Body of pancreas (tissue), 4 donors: Measurements from ENCODE around the gene PLCH1. TPM values are rescaled to one million over a fixed set of nuclear protein-coding genes. Genes with fewer than 3 reads are reported as not detected.

Experiments used
- ATAC-seq: fragments of 150-250 bp; one replicate; pipeline ENCODE4 v1.9.1; 2016
- DNase-seq, 4 donors: peaks; one replicate each; pipeline ENCODE4 v3.0.0-alpha.2; 2019
- H3K27ac ChIP-seq, 4 donors: fragments of 200-600 bp; sonication (generic); 1 replicate in 3 of 4; 2 replicates in 1 of 4; pipeline versions ENCODE4 v1.5.1 to v1.6.1; 2016 to 2019; ENCODE audit warnings: mild to moderate bottlenecking in 1 of 4, mixed read lengths in 1 of 4, moderate library complexity in 1 of 4
- H3K27me3 ChIP-seq, 2 donors: fragments of 200-600 bp; sonication (generic); one replicate each; pipeline ENCODE4 v1.6.0; 2016; ENCODE audit warnings: mild to moderate bottlenecking in 1 of 2
- H3K36me3 ChIP-seq, 2 donors: fragments of 200-600 bp; sonication (generic); replicated peaks in 1 of 2; 2 replicates each; pipeline ENCODE4 v1.5.1; 2016; ENCODE audit warnings: low read depth in 2 of 2; ENCODE audit not compliant: insufficient read depth in 1 of 2
- H3K4me1 ChIP-seq: fragments of 200-600 bp; sonication (generic); one replicate; pipeline ENCODE4 v1.6.0; 2016
- H3K4me3 ChIP-seq, 2 donors: fragments of 200-600 bp; sonication (generic); 1 replicate in 1 of 2; 2 replicates in 1 of 2; pipeline ENCODE4 v1.5.1; 2016 to 2019
- H3K9me3 ChIP-seq, 3 donors: fragments of 200-600 bp; sonication (generic); 1 replicate in 2 of 3; 2 replicates in 1 of 3; pipeline ENCODE4 v1.5.1; 2016
- CTCF ChIP-seq, 7 experiments: fragments of 450-650 bp in 4 of 7; fragments of 200-600 bp in 3 of 7; sonication (generic) in 3 of 7; IDR thresholded peaks; one replicate each; pipeline ENCODE4 v1.5.1; 2016 to 2019; ENCODE audit warnings: antibody characterized with exemption in 7 of 7
- POLR2A ChIP-seq, 3 donors: fragments of 450-650 bp; IDR thresholded peaks; one replicate each; pipeline ENCODE4 v1.6.1; 2016; ENCODE audit warnings: antibody characterized with exemption in 3 of 3, mild to moderate bottlenecking in 2 of 3
- WGBS, 2 donors: methylation state at CpG; one replicate each; pipeline ENCODE4 v1.1.5; 2017; 5-methylcytosine and 5-hydroxymethylcytosine counted together
- intact Hi-C: fragments of 100-400 bp; cut with DNase I; formaldehyde crosslinking; loops from one replicate; pipeline ENCODE4 v1.15.1; 2023
- total RNA-seq, 2 donors: library from RNA; depleted of rRNA; stranded (reverse); fragments of >200 nt; gene quantifications; one replicate each; pipeline ENCODE4 v1.1.0, GENCODE V29; 2016

Gene PLCH1
- total RNA-seq, 2 donors from 2014 or later, result 3.0 to 5.2 TPM

GRCh38 chr3:155560135-155560534 lies 184.7 kb downstream of the PLCH1 start:
- intact Hi-C loops, result no loop called here
- no peaks in the 10 kb centered on the region for H3K27me3 ChIP-seq
- DNase-seq (no peak), ATAC-seq (no peak)
- TF ChIP-seq CTCF (IDR thresholded peaks at IDR 0.05), result no peak
- no peak for TF ChIP-seq POLR2A (IDR thresholded peaks at IDR 0.05)
- no peak overlapping the region for H3K27ac ChIP-seq
- no peak overlapping the region for H3K4me3 ChIP-seq
- H3K9me3 ChIP-seq, result no peaks in the 10 kb centered on the region
- peaks cover 13% of the 10 kb centered on the region for H3K4me1 ChIP-seq
- H3K36me3 ChIP-seq, result no peaks in the 10 kb centered on the region
- WGBS, 2 donors, result 69 to 79% methylated on average over 1 of the region's 1 CpG

GRCh38 chr3:155556531-155556930 lies 188.3 kb downstream of the PLCH1 start:
- H3K4me1 ChIP-seq, result peaks cover 22% of the 10 kb centered on the region
- H3K27ac ChIP-seq, result peak overlapping the region in 1 of 4 donors; percentile 70
- DNase-seq, result no peak
- TF ChIP-seq CTCF (IDR thresholded peaks at IDR 0.05), result no peak
- no peak for TF ChIP-seq POLR2A (IDR thresholded peaks at IDR 0.05)
- H3K27me3 ChIP-seq, result no peaks in the 10 kb centered on the region
- WGBS, 2 donors, result 74 to 76% methylated on average over 4 of the region's 4 CpGs
- no peak overlapping the region for H3K4me3 ChIP-seq
- intact Hi-C loops, result no loop called here
- no peak for ATAC-seq
- H3K36me3 ChIP-seq, result no peaks in the 10 kb centered on the region
- no peaks in the 10 kb centered on the region for H3K9me3 ChIP-seq

- H3K27me3 ChIP-seq, result no peaks in the 10 kb centered on the region
- peak overlapping the region; percentile 17 to 70 (median 58) for H3K27ac ChIP-seq
- TF ChIP-seq CTCF (IDR thresholded peaks at IDR 0.05) (no peak), POLR2A (IDR thresholded peaks at IDR 0.05) (no peak)
- ATAC-seq (peak; percentile 76), DNase-seq (peak in 2 of 4 donors; percentile 5 to 15)
- no peak overlapping the region for H3K4me3 ChIP-seq
- no peaks in the 10 kb centered on the region for H3K9me3 ChIP-seq
- intact Hi-C loops, result no loop called here
- no peaks in the 10 kb centered on the region for H3K36me3 ChIP-seq
- WGBS, 2 donors, result 12 to 33% methylated on average over 2 of the region's 2 CpGs
- peaks cover 22% of the 10 kb centered on the region for H3K4me1 ChIP-seq
Measured at GRCh38 chr3:155555479-155556060, 189.3 kb downstream of the PLCH1 start.

- ATAC-seq, result peak; percentile 88
- TF ChIP-seq CTCF (IDR thresholded peaks at IDR 0.05) (no peak), POLR2A (IDR thresholded peaks at IDR 0.05) (peak in 1 of 3 donors; percentile 21)
- peak; percentile 17 to 50 (median 42) for DNase-seq
- Histone ChIP-seq H3K4me3 (no peak overlapping the region), H3K36me3 (no peaks in the 10 kb centered on the region), H3K27me3 (no peaks in the 10 kb centered on the region), H3K4me1 (peaks cover 22% of the 10 kb centered on the region), H3K9me3 (no peaks in the 10 kb centered on the region), H3K27ac (peak overlapping the region; percentile 17 to 70 (median 58))
- 1 to 13% methylated on average over 4 of the region's 4 CpGs for WGBS, 2 donors
- intact Hi-C loops, result no loop called here
Measured at GRCh38 chr3:155554777-155555451, 190.0 kb downstream of the PLCH1 start.
